GM23338 (cell line): Measurements from ENCODE around the gene FBXO22. TPM values are rescaled to one million over a fixed set of nuclear protein-coding genes. Genes with fewer than 3 reads are reported as not detected.

Experiments used
- ATAC-seq: fragments of 200-7000 bp; cut with Tn5 transposase; 3 replicates; pipeline ENCODE4 v1.9.1; 2020
- DNase-seq: peaks from one replicate; pipeline ENCODE4 v3.0.0-alpha.2; 2015; ENCODE audit warnings: low spot score
- H2AFZ ChIP-seq: fragments of 200-600 bp; sonication (generic); 2 replicates; pipeline ENCODE4 v1.8.0; 2016; ENCODE audit warnings: antibody characterized with exemption, mild to moderate bottlenecking, moderate library complexity
- H3F3A ChIP-seq: fragments of 200-600 bp; sonication (generic); replicated peaks from 2 replicates; pipeline ENCODE4 v1.8.0; 2017; ENCODE audit warnings: antibody characterized with exemption, mixed run types, low read depth
- H3K27ac ChIP-seq: fragments of 200-600 bp; sonication (generic); 2 replicates; pipeline ENCODE4 v1.6.1; 2016; ENCODE audit warnings: low read depth
- H3K27me3 ChIP-seq: fragments of 200-600 bp; sonication (generic); 2 replicates; pipeline ENCODE4 v1.8.0; 2016; ENCODE audit warnings: mild to moderate bottlenecking, mixed run types, moderate library complexity; ENCODE audit not compliant: insufficient read depth
- H3K36me3 ChIP-seq: fragments of 200-600 bp; sonication (generic); 2 replicates; pipeline ENCODE4 v1.8.0; 2016; ENCODE audit warnings: mild to moderate bottlenecking; ENCODE audit not compliant: insufficient read depth
- H3K4me1 ChIP-seq: fragments of 200-600 bp; sonication (generic); 2 replicates; pipeline ENCODE4 v1.8.0; 2016; ENCODE audit warnings: mild to moderate bottlenecking, moderate library complexity; ENCODE audit not compliant: insufficient read depth
- H3K4me2 ChIP-seq: fragments of 200-600 bp; sonication (generic); 2 replicates; pipeline ENCODE4 v1.7.1; 2017; ENCODE audit warnings: mixed run types
- H3K4me3 ChIP-seq: fragments of 200-600 bp; sonication (generic); 2 replicates; pipeline ENCODE4 v1.6.1; 2016; ENCODE audit warnings: mixed run types
- H3K79me2 ChIP-seq: fragments of 200-600 bp; sonication (generic); replicated peaks from 2 replicates; pipeline ENCODE4 v1.8.0; 2017; ENCODE audit warnings: mild to moderate bottlenecking; ENCODE audit not compliant: insufficient read depth
- H3K9me2 ChIP-seq: fragments of 200-600 bp; sonication (generic); 2 replicates; pipeline ENCODE4 v1.8.0; 2017; ENCODE audit not compliant: insufficient read depth
- H4K20me1 ChIP-seq: fragments of 200-600 bp; sonication (generic); replicated peaks from 2 replicates; pipeline ENCODE4 v1.8.0; 2017; ENCODE audit warnings: mild to moderate bottlenecking; ENCODE audit not compliant: insufficient read depth
- H3K27ac Mint-ChIP-seq: 2 replicates; pipeline ENCODE4 v1.8.0; 2020; ENCODE audit warnings: inconsistent platforms, mild to moderate bottlenecking, moderate library complexity, mixed read lengths
- H3K27me3 Mint-ChIP-seq: 3 replicates; pipeline ENCODE4 v1.8.0; 2022; ENCODE audit warnings: low read depth, mild to moderate bottlenecking, moderate library complexity, mixed read lengths, inconsistent platforms; ENCODE audit not compliant: insufficient read depth, poor library complexity
- H3K36me3 Mint-ChIP-seq: 3 replicates; pipeline ENCODE4 v1.8.0; 2021; ENCODE audit warnings: low read depth, mild to moderate bottlenecking, inconsistent platforms, moderate library complexity, mixed read lengths
- H3K4me1 Mint-ChIP-seq: 3 replicates; pipeline ENCODE4 v1.8.0; 2020; ENCODE audit warnings: mild to moderate bottlenecking, inconsistent platforms, mixed read lengths
- H3K4me3 Mint-ChIP-seq: 3 replicates; pipeline ENCODE4 v1.8.0; 2021; ENCODE audit warnings: moderate library complexity, mild to moderate bottlenecking, inconsistent platforms, mixed read lengths
- H3K9me3 Mint-ChIP-seq: 3 replicates; pipeline ENCODE4 v1.8.0; 2020; ENCODE audit warnings: moderate library complexity, mild to moderate bottlenecking, inconsistent platforms, mixed read lengths
- CTCF ChIP-seq, 2 experiments: fragments of 200-600 bp in 1 of 2; sonication (generic) in 1 of 2; conservative IDR thresholded peaks; 2 replicates each; pipeline versions ENCODE4 v1.5.1 to v1.6.1; 2016 to 2017; ENCODE audit warnings: antibody characterized with exemption in 2 of 2, low read depth in 2 of 2, mild to moderate bottlenecking in 2 of 2, moderate library complexity in 1 of 2
- EZH2 ChIP-seq: fragments of 200-600 bp; sonication (generic); IDR thresholded peaks from one replicate; pipeline ENCODE4 v1.8.0; 2017; ENCODE audit warnings: antibody characterized with exemption, mild to moderate bottlenecking, low read depth; ENCODE audit not compliant: unreplicated experiment
- EZH2phosphoT487 ChIP-seq: fragments of 200-600 bp; sonication (generic); IDR thresholded peaks from one replicate; pipeline ENCODE4 v1.8.1; 2018; ENCODE audit warnings: antibody characterized with exemption; ENCODE audit not compliant: unreplicated experiment
- JUNB ChIP-seq: IDR thresholded peaks from one replicate; pipeline ENCODE4 v1.6.1; 2016; ENCODE audit warnings: antibody characterized with exemption; ENCODE audit not compliant: unreplicated experiment
- NANOG ChIP-seq: IDR thresholded peaks from 2 replicates; pipeline ENCODE4 v1.6.1; 2016; ENCODE audit warnings: antibody characterized with exemption, borderline replicate concordance
- POLR2AphosphoS5 ChIP-seq: IDR thresholded peaks from 2 replicates; pipeline ENCODE4 v1.6.1; 2016; ENCODE audit warnings: antibody characterized with exemption, low read depth
- REST ChIP-seq: IDR thresholded peaks from one replicate; pipeline ENCODE4 v1.6.1; 2018; ENCODE audit warnings: antibody characterized with exemption; ENCODE audit not compliant: unreplicated experiment
- STAT1 ChIP-seq: IDR thresholded peaks from one replicate; pipeline ENCODE4 v1.6.1; 2016; ENCODE audit warnings: antibody characterized with exemption; ENCODE audit not compliant: unreplicated experiment
- ZNF114 ChIP-seq: fragments of 250-450 bp; sonication (Bioruptor Pico); IDR thresholded peaks from 2 replicates; pipeline ENCODE4 v1.5.0; 2020; ENCODE audit warnings: mild to moderate bottlenecking, moderate library complexity
- ZNF331 ChIP-seq: fragments of 250-450 bp; sonication (Bioruptor Pico); IDR thresholded peaks from 2 replicates; pipeline ENCODE4 v1.5.0; 2020; ENCODE audit warnings: low read depth, mild to moderate bottlenecking, moderate library complexity
- ZNF462 ChIP-seq: fragments of 250-450 bp; sonication (Bioruptor Pico); IDR thresholded peaks from 2 replicates; pipeline ENCODE4 v1.5.0; 2020; ENCODE audit warnings: mild to moderate bottlenecking, moderate library complexity
- polyA plus RNA-seq: library from polyadenylated mRNA; unstranded; fragments of >200 nt; fragmentation: Nextera tagmentation; extraction: Ambion mirVana; gene quantifications from 2 replicates; pipeline ENCODE4 v1.2.1, GENCODE V29; 2016
- total RNA-seq: library from RNA; depleted of rRNA; stranded (reverse); fragments of >200 nt; shearing (Covaris generic); gene quantifications from 2 replicates; pipeline ENCODE4 v1.2.3, GENCODE V29; 2014
- TF ChIP-seq, protein P1 (sequence below): IDR thresholded peaks from 2 replicates; pipeline ENCODE4 v1.6.1; 2016; ENCODE audit warnings: antibody characterized with exemption

Gene FBXO22
- total and polyA plus RNA-seq, 2 experiments from 2014 or later: 79.8 to 94.5 TPM

- H3K9me3 Mint-ChIP-seq: no peaks in the 10 kb centered on the region; the same call in 2 of the 3 replicates
- H3K4me1 Mint-ChIP-seq: no peaks in the 10 kb centered on the region; the same call in 2 of the 3 replicates
- no peaks in the 10 kb centered on the region for H3K27me3 Mint-ChIP-seq
- ATAC-seq: no peak
- H3K27ac Mint-ChIP-seq: no peak overlapping the region
- Histone ChIP-seq H3K4me2 (no peak overlapping the region), H3K79me2 (no peaks in the 10 kb centered on the region), H3K9me2 (no peaks in the 10 kb centered on the region), H3F3A (no peaks in the 10 kb centered on the region), H3K27me3 (no peaks in the 10 kb centered on the region), H3K36me3 (no peaks in the 10 kb centered on the region), H4K20me1 (no peaks in the 10 kb centered on the region), H3K4me3 (no peak overlapping the region), H3K27ac (no peak overlapping the region), H3K4me1 (no peaks in the 10 kb centered on the region), H2AFZ (no peak overlapping the region)
- DNase-seq: no peak
- TF ChIP-seq JUNB: no peak
- no peak for TF ChIP-seq EZH2phosphoT487
- TF ChIP-seq ZNF462 (CRISPR knock-in tag): no peak
- TF ChIP-seq, protein P1, sequence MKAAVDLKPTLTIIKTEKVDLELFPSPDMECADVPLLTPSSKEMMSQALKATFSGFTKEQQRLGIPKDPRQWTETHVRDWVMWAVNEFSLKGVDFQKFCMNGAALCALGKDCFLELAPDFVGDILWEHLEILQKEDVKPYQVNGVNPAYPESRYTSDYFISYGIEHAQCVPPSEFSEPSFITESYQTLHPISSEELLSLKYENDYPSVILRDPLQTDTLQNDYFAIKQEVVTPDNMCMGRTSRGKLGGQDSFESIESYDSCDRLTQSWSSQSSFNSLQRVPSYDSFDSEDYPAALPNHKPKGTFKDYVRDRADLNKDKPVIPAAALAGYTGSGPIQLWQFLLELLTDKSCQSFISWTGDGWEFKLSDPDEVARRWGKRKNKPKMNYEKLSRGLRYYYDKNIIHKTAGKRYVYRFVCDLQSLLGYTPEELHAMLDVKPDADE: no peak
- no peak for TF ChIP-seq EZH2
- no peak for TF ChIP-seq ZNF114
- TF ChIP-seq POLR2AphosphoS5: no peak
- TF ChIP-seq STAT1: no peak
- no peak for TF ChIP-seq REST
- TF ChIP-seq NANOG: no peak
- TF ChIP-seq ZNF331 (CRISPR knock-in tag): no peak
- TF ChIP-seq CTCF (conservative IDR thresholded peaks at IDR 0.05; ENCODE audit: low read depth in 2 of 2): no peak
- H3K4me3 Mint-ChIP-seq: no peak overlapping the region
- no peaks in the 10 kb centered on the region; the same call in 2 of the 3 replicates for H3K36me3 Mint-ChIP-seq
Observed at GRCh38 chr15:75947092-75947491, 43.4 kb downstream of the FBXO22 start.
